Measurements from ENCODE around the gene IFIT2. TPM values are rescaled to one million over a fixed set of nuclear protein-coding genes. Genes with fewer than 3 reads are reported as not detected.
A peak's percentile ranks its signal among the peaks of the same experiment; 100 is the strongest.

IFIT2 gene
- total RNA-seq, 3 donors from 2014 or later: 2.6 to 6.6 (median 3.5) TPM

DNA sequence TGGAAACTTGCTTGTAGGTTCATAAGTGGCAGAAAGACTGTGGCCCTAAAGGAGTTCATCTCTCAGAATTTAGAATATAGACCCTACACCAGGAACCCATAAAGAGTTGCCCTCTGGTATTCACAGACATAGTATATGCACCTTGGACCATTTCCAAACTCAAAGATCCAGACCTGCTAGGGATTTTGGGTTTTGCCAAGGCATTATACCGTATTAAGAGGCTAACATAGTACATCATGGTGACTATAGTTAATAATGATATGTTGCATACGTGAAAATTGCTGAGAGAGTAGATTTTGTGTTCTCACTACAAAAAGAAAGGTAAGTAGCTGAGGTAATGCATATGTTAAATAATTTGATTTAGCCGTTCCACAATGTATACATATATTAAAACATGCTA lies 39.8 kb downstream of the IFIT2 start:
- Histone ChIP-seq H3K27me3 (no peaks in the 10 kb centered on the region), H3K9me3 (no peaks in the 10 kb centered on the region), H3K27ac (no peak overlapping the region), H3K36me3 (no peaks in the 10 kb centered on the region), H3K4me1 (no peaks in the 10 kb centered on the region), H3K4me3 (no peak overlapping the region)
- DNase-seq (ENCODE audit: low spot score in 2 of 2): no peak
- intact Hi-C loops (cut with DNase I; ENCODE audit: low total_unique reads): no loop called here
- no peak for TF ChIP-seq POLR2A (IDR thresholded peaks at IDR 0.05)

DNA sequence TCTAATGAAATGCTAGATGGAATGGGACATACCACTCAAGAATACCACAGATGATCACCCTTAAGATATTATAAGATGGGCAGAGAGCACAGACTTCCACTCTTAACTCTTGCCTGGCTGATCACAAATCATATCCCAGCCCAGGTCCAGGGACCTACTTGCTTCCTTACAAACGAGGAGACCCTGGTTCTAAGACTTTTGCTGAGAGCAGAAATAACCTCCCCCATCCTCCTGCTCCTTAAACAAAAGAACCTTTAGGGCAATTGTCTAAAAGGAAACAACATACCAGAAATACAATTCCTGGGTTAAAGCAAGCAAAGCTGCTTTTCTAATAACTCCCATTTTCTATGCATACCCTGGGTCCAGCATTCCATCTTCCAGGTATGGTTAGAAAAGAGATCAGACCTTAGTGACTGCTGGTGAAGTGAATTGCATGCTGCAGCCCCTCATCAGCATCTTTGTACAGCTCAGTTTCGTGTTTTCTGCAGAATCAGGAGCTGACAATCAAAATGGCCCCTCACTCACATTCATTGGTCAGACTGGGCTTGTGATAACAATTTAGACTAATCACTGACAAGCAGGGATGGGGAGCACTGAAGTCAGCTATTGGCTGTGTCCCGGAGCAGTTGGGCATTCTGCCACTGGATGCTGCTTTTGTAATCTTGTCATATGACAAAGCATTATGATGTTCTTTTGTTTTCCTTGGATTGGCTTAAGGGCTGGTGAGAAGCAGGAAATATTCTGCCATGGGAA lies 40.5 kb downstream of the IFIT2 start:
- Histone ChIP-seq H3K4me3 (no peak overlapping the region), H3K27me3 (no peaks in the 10 kb centered on the region), H3K9me3 (no peaks in the 10 kb centered on the region), H3K27ac (no peak overlapping the region), H3K4me1 (peaks cover 0 to 2% of the 10 kb centered on the region in 2 donors), H3K36me3 (no peaks in the 10 kb centered on the region)
- DNase-seq (ENCODE audit: low spot score in 2 of 2): peak in 1 of 2 donors; percentile 32
- TF ChIP-seq, protein P1, sequence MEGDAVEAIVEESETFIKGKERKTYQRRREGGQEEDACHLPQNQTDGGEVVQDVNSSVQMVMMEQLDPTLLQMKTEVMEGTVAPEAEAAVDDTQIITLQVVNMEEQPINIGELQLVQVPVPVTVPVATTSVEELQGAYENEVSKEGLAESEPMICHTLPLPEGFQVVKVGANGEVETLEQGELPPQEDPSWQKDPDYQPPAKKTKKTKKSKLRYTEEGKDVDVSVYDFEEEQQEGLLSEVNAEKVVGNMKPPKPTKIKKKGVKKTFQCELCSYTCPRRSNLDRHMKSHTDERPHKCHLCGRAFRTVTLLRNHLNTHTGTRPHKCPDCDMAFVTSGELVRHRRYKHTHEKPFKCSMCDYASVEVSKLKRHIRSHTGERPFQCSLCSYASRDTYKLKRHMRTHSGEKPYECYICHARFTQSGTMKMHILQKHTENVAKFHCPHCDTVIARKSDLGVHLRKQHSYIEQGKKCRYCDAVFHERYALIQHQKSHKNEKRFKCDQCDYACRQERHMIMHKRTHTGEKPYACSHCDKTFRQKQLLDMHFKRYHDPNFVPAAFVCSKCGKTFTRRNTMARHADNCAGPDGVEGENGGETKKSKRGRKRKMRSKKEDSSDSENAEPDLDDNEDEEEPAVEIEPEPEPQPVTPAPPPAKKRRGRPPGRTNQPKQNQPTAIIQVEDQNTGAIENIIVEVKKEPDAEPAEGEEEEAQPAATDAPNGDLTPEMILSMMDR (IDR thresholded peaks at IDR 0.05): no peak
- TF ChIP-seq POLR2AphosphoS5 (IDR thresholded peaks at IDR 0.05): no peak
- TF ChIP-seq POLR2A (IDR thresholded peaks at IDR 0.05): no peak
- intact Hi-C loops (cut with DNase I; ENCODE audit: low total_unique reads): no loop called here

DNA sequence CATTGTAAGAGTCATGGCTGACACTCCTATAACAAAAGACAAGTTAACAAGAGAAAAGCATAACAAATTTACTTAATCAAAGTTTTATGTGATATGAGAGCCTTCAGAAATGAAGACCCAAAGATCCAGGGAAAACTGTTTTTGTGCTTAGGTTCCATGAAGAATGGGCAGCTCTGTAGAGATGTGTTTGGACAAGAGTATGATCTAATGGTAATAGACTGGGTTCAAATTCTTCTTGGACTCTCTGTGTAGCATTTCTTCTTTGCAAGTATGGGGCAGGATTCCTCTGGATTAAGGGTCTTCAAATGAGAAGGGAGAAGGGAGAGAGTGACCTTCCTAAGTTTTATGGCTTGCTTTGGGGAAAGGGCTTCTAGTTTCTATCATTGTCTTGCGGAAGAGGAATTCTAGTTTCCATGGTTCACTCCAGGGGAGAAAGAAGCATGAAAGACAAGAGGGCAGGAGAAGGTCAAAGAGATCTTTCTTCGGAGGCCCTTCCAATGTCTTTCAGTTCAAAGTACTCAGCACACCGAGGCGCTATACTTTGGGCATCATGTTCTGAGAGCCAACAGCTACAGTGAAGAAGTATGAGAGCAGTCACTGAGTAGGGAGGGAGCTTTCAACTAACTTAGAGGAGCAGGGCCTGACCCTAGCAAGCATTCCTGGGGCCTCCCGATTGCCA lies 41.4 kb downstream of the IFIT2 start:
- intact Hi-C loops (cut with DNase I; ENCODE audit: low total_unique reads): no loop called here
- no peak for DNase-seq (ENCODE audit: low spot score in 2 of 2)
- H3K9me3 ChIP-seq: no peaks in the 10 kb centered on the region
- no peaks in the 10 kb centered on the region for H3K27me3 ChIP-seq
- TF ChIP-seq POLR2A (IDR thresholded peaks at IDR 0.05) (no peak), POLR2AphosphoS5 (IDR thresholded peaks at IDR 0.05) (no peak)
- TF ChIP-seq, protein P1 (IDR thresholded peaks at IDR 0.05): no peak
- H3K27ac ChIP-seq: no peak overlapping the region
- H3K36me3 ChIP-seq: no peaks in the 10 kb centered on the region
- no peak overlapping the region for H3K4me3 ChIP-seq
- peaks cover 0 to 2% of the 10 kb centered on the region in 2 donors for H3K4me1 ChIP-seq

DNA sequence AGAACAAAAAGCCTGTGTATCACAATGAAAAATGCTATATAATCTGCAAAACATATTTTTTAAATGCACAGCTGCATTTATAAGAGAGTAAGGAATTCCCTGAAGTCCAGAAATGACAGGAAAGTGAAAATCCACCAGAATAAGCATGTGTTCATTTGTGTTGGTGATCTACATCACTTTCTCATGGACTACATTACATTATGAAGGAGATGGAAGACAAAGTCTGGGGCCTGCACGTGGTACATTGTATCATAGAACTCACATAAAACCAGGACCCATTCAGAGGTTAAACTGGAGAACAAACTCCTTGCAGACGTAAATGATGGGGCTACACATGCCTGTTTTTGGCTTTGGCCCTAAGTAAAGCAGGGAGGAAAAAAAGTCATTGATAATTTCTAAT lies 42.3 kb downstream of the IFIT2 start:
- TF ChIP-seq, protein P1 (IDR thresholded peaks at IDR 0.05): no peak
- no peak for TF ChIP-seq POLR2A (IDR thresholded peaks at IDR 0.05)
- TF ChIP-seq POLR2AphosphoS5 (IDR thresholded peaks at IDR 0.05): no peak
- DNase-seq (ENCODE audit: low spot score in 2 of 2): no peak
- no peak overlapping the region for H3K4me3 ChIP-seq
- H3K4me1 ChIP-seq: peaks cover 0 to 2% of the 10 kb centered on the region in 2 donors
- intact Hi-C loops (cut with DNase I; ENCODE audit: low total_unique reads): no loop called here
- no peak overlapping the region for H3K27ac ChIP-seq
- H3K9me3 ChIP-seq: no peaks in the 10 kb centered on the region
- H3K36me3 ChIP-seq: no peaks in the 10 kb centered on the region
- no peaks in the 10 kb centered on the region for H3K27me3 ChIP-seq

DNA sequence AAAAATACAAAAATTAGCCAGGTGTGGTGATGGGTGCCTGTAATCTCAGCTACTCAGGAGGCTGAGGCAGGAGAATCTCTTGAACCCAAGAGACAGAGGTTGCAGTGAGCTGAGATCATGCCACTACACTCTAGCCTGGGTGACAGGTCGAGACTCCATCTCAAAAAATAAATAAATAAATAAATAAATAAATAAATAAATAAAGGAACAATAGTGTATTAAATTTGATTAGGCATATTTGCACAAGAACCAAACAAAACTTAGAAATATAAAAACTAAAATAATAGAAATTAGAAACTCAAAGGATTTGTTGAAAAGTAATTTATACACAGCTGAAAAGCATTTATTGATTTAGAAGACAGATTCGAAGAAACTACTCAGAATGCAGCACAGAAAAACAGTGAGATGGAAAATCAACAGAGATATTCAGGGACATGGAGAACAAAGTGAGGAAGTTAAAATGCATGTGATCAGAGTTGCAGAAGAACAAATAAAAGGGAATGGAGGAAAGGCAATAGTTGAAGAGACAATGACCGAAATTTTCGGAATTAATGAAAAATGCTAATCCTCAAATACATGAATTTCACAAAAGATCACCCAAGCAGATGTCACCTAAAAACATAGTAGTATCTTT lies 43.6 kb downstream of the IFIT2 start:
- H3K36me3 ChIP-seq: no peaks in the 10 kb centered on the region
- no peak overlapping the region for H3K4me3 ChIP-seq
- H3K4me1 ChIP-seq: peaks cover 0 to 2% of the 10 kb centered on the region in 2 donors
- TF ChIP-seq, protein P1 (IDR thresholded peaks at IDR 0.05): no peak
- no peak for TF ChIP-seq POLR2AphosphoS5 (IDR thresholded peaks at IDR 0.05)
- TF ChIP-seq POLR2A (IDR thresholded peaks at IDR 0.05): no peak
- no peak overlapping the region for H3K27ac ChIP-seq
- DNase-seq (ENCODE audit: low spot score in 2 of 2): no peak
- intact Hi-C loops (cut with DNase I; ENCODE audit: low total_unique reads): no loop called here
- no peaks in the 10 kb centered on the region for H3K27me3 ChIP-seq
- no peaks in the 10 kb centered on the region for H3K9me3 ChIP-seq

All from breast epithelium (tissue), 4 donors.